Effector memory CD8-positive, alpha-beta T cell (primary cell): Measurements from ENCODE around the gene CACNA2D1.

Experiments used
- ATAC-seq: fragments of 150-1000 bp; cut with Tn5 transposase; replicated peaks from 2 replicates; pipeline ENCODE4 v1.10.0; 2021; ENCODE audit warnings: mild to moderate bottlenecking, moderate library complexity
- DNase-seq, 3 experiments: peaks; one replicate each; pipeline ENCODE4 v3.0.0; 2021
- H3K27ac Mint-ChIP-seq, 2 donors: one replicate each; pipeline ENCODE4 v1.8.0; 2022; ENCODE audit warnings: mild to moderate bottlenecking in 2 of 2, mixed read lengths in 2 of 2, moderate library complexity in 2 of 2
- H3K27me3 Mint-ChIP-seq, 2 donors: one replicate each; pipeline ENCODE4 v1.8.0; 2022; ENCODE audit warnings: mixed read lengths in 2 of 2
- H3K36me3 Mint-ChIP-seq: one replicate; pipeline ENCODE4 v1.8.0; 2022; ENCODE audit warnings: mild to moderate bottlenecking, moderate library complexity, mixed read lengths; ENCODE audit not compliant: insufficient read depth
- H3K4me1 Mint-ChIP-seq, 2 donors: one replicate each; pipeline ENCODE4 v1.8.0; 2022; ENCODE audit warnings: low read depth in 2 of 2, mixed read lengths in 2 of 2
- H3K4me3 Mint-ChIP-seq, 2 donors: one replicate each; pipeline ENCODE4 v1.8.0; 2022; ENCODE audit warnings: mild to moderate bottlenecking in 2 of 2, mixed read lengths in 2 of 2, moderate library complexity in 2 of 2
- H3K9me3 Mint-ChIP-seq, 2 donors: one replicate each; pipeline ENCODE4 v1.8.0; 2022; ENCODE audit warnings: mixed read lengths in 2 of 2

The CACNA2D1 gene

DNA sequence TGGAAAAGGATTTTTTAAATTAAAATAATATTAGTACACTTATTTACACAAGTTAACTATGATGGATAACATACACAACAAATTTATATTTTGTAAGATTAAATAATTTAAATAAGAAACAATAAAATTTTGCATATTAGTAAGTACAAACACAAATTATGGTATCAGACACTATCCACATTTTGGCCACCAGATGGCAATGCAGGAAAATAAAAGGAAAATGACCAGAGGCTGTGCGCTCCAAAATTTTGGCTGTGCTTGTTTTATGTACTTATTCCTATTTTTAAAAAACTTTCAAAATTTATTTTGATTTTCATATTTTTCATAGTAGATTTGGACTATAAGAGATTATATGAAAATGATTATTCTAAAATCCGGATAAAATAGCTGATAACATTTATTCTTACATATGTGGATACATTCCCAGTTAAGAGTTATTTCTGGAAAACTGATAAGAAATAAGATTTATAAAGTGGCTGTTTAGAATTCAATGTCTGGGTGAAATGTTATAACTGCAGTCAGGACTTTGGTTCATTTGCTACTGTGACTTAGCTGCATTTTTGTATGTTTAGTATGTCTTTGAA, 399.0 kb downstream of the CACNA2D1 start:
- H3K36me3 Mint-ChIP-seq = no peaks in the 10 kb centered on the region
- no peaks in the 10 kb centered on the region for H3K4me1 Mint-ChIP-seq
- no peaks in the 10 kb centered on the region for H3K27me3 Mint-ChIP-seq
- H3K27ac Mint-ChIP-seq = no peak overlapping the region
- no peak for DNase-seq
- peaks cover 0 to 9% of the 10 kb centered on the region in 2 donors for H3K9me3 Mint-ChIP-seq
- no peak for ATAC-seq
- H3K4me3 Mint-ChIP-seq = no peak overlapping the region

DNA sequence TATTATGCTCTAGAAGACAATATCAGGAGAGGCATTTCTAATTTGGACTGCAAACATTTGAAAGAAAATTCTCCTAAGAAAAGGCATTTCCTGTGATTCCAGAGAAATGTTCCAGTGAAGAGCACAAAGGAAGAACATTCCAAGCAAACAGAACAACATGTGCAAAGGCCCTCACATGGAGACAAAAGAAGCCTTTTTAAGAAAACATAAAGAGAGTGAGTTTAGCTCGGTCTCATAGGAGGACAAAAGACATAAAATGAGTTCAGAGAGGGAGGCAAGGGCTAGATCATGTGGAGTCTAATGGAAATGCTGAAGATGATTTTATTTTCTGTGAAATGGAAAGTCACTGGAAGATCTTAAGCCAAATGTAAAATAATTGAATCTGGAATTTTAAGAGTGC, 404.0 kb downstream of the CACNA2D1 start:
- DNase-seq (no peak), ATAC-seq (no peak)
- Mint-ChIP-seq H3K9me3 (peaks cover 0 to 13% of the 10 kb centered on the region in 2 donors), H3K4me1 (no peaks in the 10 kb centered on the region), H3K27me3 (no peaks in the 10 kb centered on the region), H3K36me3 (no peaks in the 10 kb centered on the region), H3K4me3 (no peak overlapping the region), H3K27ac (no peak overlapping the region)

DNA sequence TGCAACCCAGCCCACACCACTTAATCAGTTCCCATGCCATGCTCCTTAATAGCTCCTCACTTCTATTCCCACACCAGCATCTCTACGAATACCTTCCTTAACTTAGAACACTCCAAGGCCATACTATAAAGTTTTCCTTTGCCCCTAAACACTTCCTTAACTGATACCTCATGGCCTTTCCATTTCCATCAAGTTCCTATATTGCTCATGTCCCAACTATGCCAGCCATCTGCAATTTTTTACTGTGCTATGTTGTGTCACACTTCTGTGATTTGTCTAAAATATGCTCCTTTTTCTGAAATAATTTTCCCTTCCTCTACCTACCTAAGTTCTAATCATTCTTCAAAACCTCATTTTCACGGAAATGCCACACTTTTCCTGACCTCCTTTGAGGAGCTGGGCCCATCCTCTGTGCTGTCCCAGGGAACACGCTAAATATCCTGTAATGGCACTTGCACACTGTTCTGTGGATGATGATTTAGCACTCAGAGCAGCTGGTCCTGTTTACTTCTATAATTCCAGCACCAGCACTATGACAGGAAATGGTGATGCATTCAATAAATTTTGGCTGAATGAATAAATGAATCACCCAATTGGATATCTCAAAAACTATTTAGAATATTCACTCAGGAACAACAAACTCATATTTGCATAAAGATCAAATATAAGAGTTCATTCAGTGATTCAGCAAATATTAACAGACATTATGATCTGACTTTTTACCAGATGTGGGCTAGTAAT, 407.3 kb downstream of the CACNA2D1 start:
- no peak for DNase-seq
- Mint-ChIP-seq H3K27ac (no peak overlapping the region), H3K27me3 (no peaks in the 10 kb centered on the region), H3K4me3 (no peak overlapping the region), H3K36me3 (no peaks in the 10 kb centered on the region), H3K9me3 (peaks cover 0 to 13% of the 10 kb centered on the region in 2 donors), H3K4me1 (no peaks in the 10 kb centered on the region)
- no peak for ATAC-seq

DNA sequence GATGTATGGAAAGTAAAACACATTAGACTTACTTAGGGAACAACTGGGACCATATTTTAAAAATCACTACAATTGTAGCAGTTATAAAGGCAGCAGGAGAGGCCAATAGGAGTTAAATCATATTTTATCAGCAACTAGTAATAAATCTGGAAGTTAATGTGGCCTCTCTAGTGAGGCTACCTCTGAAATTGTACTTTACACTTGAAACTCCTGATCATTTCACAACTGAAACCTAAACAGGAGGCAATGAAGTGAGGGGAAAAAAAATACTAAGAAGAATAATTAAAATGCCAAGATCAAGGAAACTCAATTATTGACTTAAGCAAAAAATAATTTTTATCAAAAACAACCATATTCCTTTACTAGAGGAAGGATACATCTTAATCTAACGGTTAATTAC, 408.1 kb downstream of the CACNA2D1 start:
- DNase-seq = no peak

DNA sequence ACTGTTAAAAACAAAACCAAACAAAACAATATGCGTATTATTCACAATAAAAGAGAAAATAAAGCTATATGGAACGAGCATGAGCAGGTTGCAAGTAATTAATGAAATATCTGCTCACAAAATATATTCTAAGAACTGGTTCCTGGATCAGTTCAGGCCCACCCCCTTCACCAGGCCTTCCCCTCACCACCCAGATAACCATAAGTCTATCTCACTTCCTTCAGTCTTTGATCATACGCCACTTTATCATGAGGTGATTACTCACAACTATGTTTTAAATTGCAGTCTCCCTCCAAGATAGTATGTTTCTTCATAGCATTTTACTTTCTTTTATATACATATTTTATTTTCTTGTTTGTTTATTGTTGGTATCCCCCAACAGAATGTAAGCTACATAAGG, 410.7 kb downstream of the CACNA2D1 start:
- no peak for ATAC-seq
- Mint-ChIP-seq H3K27ac (no peak overlapping the region), H3K4me1 (no peaks in the 10 kb centered on the region), H3K4me3 (no peak overlapping the region), H3K27me3 (no peaks in the 10 kb centered on the region), H3K9me3 (peaks cover 0 to 6% of the 10 kb centered on the region in 2 donors), H3K36me3 (no peaks in the 10 kb centered on the region)
- no peak for DNase-seq

More for the DNA sequence above, 408.1 kb downstream of the CACNA2D1 start:
- H3K36me3 Mint-ChIP-seq = no peaks in the 10 kb centered on the region
- H3K4me1 Mint-ChIP-seq = no peaks in the 10 kb centered on the region
- no peak overlapping the region for H3K4me3 Mint-ChIP-seq
- peaks cover 0 to 9% of the 10 kb centered on the region in 2 donors for H3K9me3 Mint-ChIP-seq
- H3K27me3 Mint-ChIP-seq = no peaks in the 10 kb centered on the region
- H3K27ac Mint-ChIP-seq = no peak overlapping the region
- ATAC-seq = no peak

DNA sequence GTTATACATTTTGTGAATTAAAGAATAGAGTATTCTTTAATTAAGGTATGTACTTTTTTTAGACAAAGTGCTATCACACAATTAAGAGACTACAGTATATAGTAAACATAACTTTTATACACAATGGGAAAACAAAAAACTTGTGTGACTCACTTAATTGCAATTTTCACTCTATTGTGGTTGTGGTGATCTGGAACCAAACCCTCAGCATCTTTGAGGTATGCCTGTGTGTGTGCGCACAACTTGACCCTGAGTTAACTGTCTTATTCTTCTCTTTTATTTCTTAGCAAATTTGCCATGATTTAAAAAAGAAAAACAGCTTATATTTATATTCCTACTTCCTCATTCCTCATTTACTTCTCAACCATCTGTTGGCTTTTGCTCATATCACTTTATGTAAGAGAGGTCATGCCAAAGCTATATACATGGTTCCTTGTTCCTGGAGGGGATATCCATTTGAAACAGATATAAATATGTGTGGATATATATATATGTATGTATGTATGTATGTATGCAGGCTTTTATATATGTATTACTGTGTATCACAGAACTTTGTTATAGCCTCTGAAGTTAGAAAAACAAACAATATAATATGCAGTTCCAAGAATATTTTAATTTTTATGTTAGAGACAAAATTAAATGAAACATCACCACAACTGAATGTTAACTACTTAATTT, 414.2 kb downstream of the CACNA2D1 start:
- ATAC-seq (no peak), DNase-seq (no peak)
- H3K27me3 Mint-ChIP-seq = no peaks in the 10 kb centered on the region
- H3K4me1 Mint-ChIP-seq = no peaks in the 10 kb centered on the region
- H3K4me3 Mint-ChIP-seq = no peak overlapping the region
- H3K36me3 Mint-ChIP-seq = no peaks in the 10 kb centered on the region
- H3K9me3 Mint-ChIP-seq = peaks cover 0 to 2% of the 10 kb centered on the region in 2 donors
- no peak overlapping the region for H3K27ac Mint-ChIP-seq

DNA sequence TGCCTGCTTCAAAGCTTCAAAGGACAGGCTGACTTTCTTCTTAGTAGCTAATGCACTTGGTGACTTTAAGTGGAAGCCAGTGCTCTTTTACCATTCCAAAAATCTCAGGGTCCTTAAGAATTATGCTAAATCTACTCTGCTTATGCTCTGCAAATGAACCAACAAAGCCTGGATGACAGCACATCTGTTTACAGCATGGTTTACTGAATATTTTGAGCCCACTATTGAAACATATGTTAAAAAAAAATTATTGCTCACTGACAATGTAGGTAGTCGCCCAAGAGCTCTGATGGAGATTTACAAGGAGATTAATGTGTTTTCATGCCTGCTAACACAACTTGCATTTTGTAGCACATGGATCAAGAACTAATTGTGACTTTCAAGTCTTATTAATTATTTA, 415.5 kb downstream of the CACNA2D1 start:
- H3K36me3 Mint-ChIP-seq = no peaks in the 10 kb centered on the region
- H3K9me3 Mint-ChIP-seq = peaks cover 0 to 4% of the 10 kb centered on the region in 2 donors
- H3K4me1 Mint-ChIP-seq = no peaks in the 10 kb centered on the region
- no peak overlapping the region for H3K27ac Mint-ChIP-seq
- DNase-seq (no peak), ATAC-seq (no peak)
- H3K4me3 Mint-ChIP-seq = no peak overlapping the region
- no peaks in the 10 kb centered on the region for H3K27me3 Mint-ChIP-seq

DNA sequence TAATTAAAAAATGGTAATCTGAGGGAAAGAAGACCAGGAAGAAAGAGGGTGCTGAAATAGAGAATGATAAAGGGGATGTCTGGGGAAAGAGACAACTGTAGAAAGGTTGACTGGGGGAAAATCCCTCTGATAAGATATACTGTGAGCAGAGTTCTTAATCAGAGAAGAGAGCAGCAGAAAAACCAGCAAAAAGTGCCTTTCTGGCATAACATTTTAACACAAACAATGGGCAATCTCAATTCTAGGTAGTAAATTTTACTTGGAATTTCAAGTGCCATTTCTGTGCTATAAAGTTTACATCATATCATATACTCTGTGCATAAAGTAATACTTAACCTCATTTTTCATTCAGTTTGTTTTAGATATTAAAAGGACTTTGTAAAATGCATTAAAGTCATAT, 421.9 kb downstream of the CACNA2D1 start:
- Mint-ChIP-seq H3K27me3 (no peaks in the 10 kb centered on the region), H3K9me3 (peaks cover 0 to 2% of the 10 kb centered on the region in 2 donors), H3K27ac (no peak overlapping the region), H3K4me1 (no peaks in the 10 kb centered on the region), H3K4me3 (no peak overlapping the region), H3K36me3 (no peaks in the 10 kb centered on the region)
- ATAC-seq (no peak), DNase-seq (no peak)

DNA sequence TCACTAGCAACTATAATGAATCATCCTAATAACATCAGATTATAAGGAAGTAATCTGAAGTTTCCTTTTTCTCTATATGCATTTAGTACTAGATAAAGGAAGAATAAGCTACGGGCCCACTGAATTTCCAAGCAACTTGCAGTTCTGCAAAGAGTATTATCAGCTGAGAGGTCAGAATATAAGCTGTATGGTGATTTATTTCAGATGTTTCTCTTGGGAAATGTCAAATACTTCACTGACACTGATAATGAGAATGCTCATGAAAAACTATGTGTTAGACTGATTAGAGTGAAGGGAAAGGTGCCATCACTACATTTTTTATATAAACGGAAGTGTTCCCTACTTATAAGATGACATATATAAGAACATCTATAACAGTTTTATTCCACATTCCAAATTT, 422.5 kb downstream of the CACNA2D1 start:
- H3K9me3 Mint-ChIP-seq = peaks cover 0 to 2% of the 10 kb centered on the region in 2 donors
- no peak for DNase-seq
- H3K27ac Mint-ChIP-seq = no peak overlapping the region
- no peak overlapping the region for H3K4me3 Mint-ChIP-seq
- no peaks in the 10 kb centered on the region for H3K4me1 Mint-ChIP-seq
- no peaks in the 10 kb centered on the region for H3K27me3 Mint-ChIP-seq
- H3K36me3 Mint-ChIP-seq = no peaks in the 10 kb centered on the region
- ATAC-seq = no peak

DNA sequence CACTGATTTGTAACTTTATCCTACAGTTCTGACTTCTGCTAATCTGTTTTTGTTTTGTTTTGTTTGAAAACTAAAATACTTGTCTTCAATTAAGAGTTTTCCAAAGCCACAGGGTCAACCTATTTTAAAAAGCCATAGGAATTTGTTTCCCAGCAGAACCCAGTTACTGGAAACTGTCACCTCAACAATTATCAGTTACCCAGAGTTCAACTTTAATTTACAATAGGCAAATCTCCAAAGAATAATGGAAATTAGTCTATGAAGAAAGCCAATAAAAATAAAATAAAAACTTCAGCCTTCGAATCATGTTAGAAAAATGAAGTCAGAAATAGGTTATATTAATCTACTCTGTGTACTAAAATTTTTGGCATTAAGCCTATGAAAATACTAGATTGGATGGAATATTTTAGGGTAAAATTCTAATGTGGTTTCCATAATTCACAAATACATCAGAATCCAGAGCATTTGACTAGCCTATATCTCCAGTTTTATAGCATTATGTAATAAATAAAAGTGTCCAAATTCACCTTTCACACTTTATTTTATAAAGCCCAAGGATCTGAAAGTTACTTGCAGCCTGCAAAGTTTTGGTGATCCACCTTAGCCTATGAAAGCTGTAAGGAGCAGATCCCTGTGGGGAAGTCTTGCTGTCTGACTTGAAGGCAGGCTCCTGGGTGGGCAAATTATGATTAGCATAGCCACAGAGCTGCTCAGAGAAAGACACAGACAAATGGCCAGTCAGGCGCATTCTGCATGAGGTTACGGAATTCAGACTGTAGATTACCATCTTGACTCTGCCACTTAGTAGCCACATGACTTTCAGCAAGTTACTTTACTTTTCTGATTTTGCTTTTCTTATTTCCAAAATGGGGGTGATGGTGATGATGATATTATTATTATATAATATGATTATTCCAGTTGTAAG, 423.8 kb downstream of the CACNA2D1 start:
- H3K27ac Mint-ChIP-seq = no peak overlapping the region
- no peaks in the 10 kb centered on the region for H3K36me3 Mint-ChIP-seq
- ATAC-seq = no peak
- H3K4me3 Mint-ChIP-seq = no peak overlapping the region
- no peaks in the 10 kb centered on the region for H3K4me1 Mint-ChIP-seq
- H3K9me3 Mint-ChIP-seq = peaks cover 0 to 2% of the 10 kb centered on the region in 2 donors
- DNase-seq = no peak
- H3K27me3 Mint-ChIP-seq = no peaks in the 10 kb centered on the region

DNA sequence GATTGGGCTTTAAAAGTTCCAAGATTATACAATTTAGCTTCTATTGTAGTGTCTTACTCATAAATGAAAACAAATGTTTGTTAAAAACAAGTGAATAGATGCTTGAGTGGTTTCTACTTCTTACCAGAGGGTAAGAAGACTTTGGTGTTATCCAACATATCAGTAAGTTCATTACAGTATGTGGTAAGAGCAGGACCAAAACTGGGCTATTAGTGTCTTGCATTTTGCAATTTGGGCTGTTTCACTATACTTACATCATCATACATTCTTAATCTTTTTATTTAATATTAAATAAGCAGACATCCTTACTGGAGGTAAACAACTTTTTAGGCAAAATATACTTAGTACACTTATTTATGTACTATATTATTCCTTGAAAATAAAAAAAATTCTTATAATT, 425.4 kb downstream of the CACNA2D1 start:
- Mint-ChIP-seq H3K4me3 (no peak overlapping the region), H3K36me3 (no peaks in the 10 kb centered on the region), H3K27me3 (no peaks in the 10 kb centered on the region), H3K4me1 (no peaks in the 10 kb centered on the region), H3K9me3 (no peaks in the 10 kb centered on the region), H3K27ac (no peak overlapping the region)
- DNase-seq (no peak), ATAC-seq (no peak)

DNA sequence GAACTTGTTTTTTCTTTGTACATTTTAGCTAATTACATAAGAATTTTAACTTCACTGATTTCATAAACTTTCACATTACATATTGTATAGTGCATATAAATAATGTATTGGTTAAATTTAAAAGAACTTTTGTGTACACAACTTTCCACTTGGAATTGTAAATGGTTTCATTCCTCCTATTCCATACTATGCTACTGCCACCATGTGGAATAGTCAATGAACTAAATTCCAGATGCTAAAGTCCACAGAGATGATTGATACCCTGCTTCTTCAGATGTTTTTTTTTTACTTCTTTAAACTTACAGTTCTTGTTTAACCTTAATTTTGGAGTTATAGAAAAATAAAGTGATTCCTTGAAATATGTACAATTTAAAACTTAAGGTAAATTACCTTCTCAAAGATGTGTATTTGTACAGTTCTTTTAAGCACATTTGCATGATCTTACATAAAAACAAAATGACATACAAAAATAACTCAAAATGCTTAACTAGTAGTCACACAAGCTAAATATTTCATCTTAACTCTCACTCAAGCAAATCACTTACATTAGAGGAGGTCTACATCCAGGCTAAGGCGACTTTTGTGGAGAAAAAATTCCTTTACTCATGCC, 426.1 kb downstream of the CACNA2D1 start:
- H3K27ac Mint-ChIP-seq = no peak overlapping the region
- no peak for DNase-seq
- no peaks in the 10 kb centered on the region for H3K36me3 Mint-ChIP-seq
- ATAC-seq = no peak
- no peaks in the 10 kb centered on the region for H3K4me1 Mint-ChIP-seq
- no peak overlapping the region for H3K4me3 Mint-ChIP-seq
- no peaks in the 10 kb centered on the region for H3K9me3 Mint-ChIP-seq
- no peaks in the 10 kb centered on the region for H3K27me3 Mint-ChIP-seq

DNA sequence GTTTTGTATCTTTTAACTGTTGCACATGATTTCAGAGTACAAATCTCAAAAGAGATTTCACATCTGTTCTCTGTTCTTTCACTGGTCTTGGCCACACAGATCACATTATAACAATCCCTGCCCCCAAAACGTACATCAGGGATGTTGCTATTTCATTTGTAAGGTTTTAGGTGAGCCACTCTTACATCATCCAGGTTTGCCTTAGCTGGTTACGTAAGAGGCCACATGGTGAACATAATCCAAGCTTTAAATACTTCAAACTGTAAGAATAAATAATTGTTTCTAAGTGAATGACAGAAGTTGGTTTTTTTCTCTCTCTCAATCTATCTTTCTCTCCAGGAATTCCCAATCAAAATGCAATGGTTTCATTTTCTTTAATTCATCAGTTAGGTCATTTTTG, 427.8 kb downstream of the CACNA2D1 start:
- Mint-ChIP-seq H3K36me3 (no peaks in the 10 kb centered on the region), H3K9me3 (no peaks in the 10 kb centered on the region), H3K4me3 (no peak overlapping the region), H3K27me3 (no peaks in the 10 kb centered on the region), H3K27ac (no peak overlapping the region), H3K4me1 (no peaks in the 10 kb centered on the region)
- ATAC-seq = no peak
- DNase-seq = no peak
